Common myeloid progenitor, CD34-positive (primary cell): Measurements from ENCODE around the gene PSD4.

ENCODE experiments used
- CTCF ChIA-PET: fragments of 350-600 bp; sonication (Branson Sonifier 250); formaldehyde crosslinking; loops from one replicate; lab custom pipeline; 2021; ENCODE audit warnings: antibody characterized with exemption; lab: Charles Lee
- POLR2A ChIA-PET: fragments of 350-600 bp; sonication (Branson Sonifier 250); formaldehyde crosslinking; loops from one replicate; lab custom pipeline; 2021; ENCODE audit warnings: antibody characterized with exemption; lab: Charles Lee
- DNase-seq, 3 donors: peaks; one replicate each; pipeline versions ENCODE4 v3.0.0 to v3.0.0-alpha.2; 2013
- H3K27ac ChIP-seq, 2 experiments: 1 replicate in 1 of 2; 2 replicates in 1 of 2; pipeline ENCODE4 v1.7.0; 2013; ENCODE audit warnings: inconsistent platforms in 2 of 2, low read length in 2 of 2, mild to moderate bottlenecking in 2 of 2, low read depth in 1 of 2, moderate library complexity in 1 of 2; ENCODE audit not compliant: severe bottlenecking in 2 of 2, insufficient read depth in 1 of 2, poor library complexity in 1 of 2
- H3K27me3 ChIP-seq, 5 experiments: replicated peaks in 2 of 5; 1 replicate in 3 of 5; 2 replicates in 2 of 5; pipeline versions ENCODE4 v1.6.1 to v1.7.0; 2013; ENCODE audit warnings: low read length in 4 of 5, mild to moderate bottlenecking in 2 of 5, moderate library complexity in 2 of 5, inconsistent platforms in 1 of 5; ENCODE audit not compliant: insufficient read depth in 5 of 5, control insufficient read depth in 4 of 5
- H3K36me3 ChIP-seq, 4 experiments: 1 replicate in 2 of 4; 2 replicates in 2 of 4; pipeline versions ENCODE4 v1.6.1 to v1.7.0; 2013; ENCODE audit warnings: low read length in 3 of 4, control low read depth in 1 of 4, mild to moderate bottlenecking in 1 of 4; ENCODE audit not compliant: control insufficient read depth in 4 of 4, insufficient read depth in 4 of 4
- H3K4me1 ChIP-seq, 4 experiments: 1 replicate in 3 of 4; 2 replicates in 1 of 4; pipeline versions ENCODE4 v1.6.1 to v1.7.1; 2013; ENCODE audit warnings: low read length in 3 of 4, mild to moderate bottlenecking in 3 of 4, control low read depth in 1 of 4, inconsistent platforms in 1 of 4, moderate library complexity in 1 of 4; ENCODE audit not compliant: control insufficient read depth in 4 of 4, insufficient read depth in 4 of 4; ENCODE audit errors: control extremely low read depth in 1 of 4
- H3K4me3 ChIP-seq, 7 experiments: 1 replicate in 4 of 7; 2 replicates in 3 of 7; pipeline versions ENCODE4 v1.5.1 to v1.7.0; 2013; ENCODE audit warnings: mild to moderate bottlenecking in 7 of 7, low read length in 6 of 7, moderate library complexity in 6 of 7, inconsistent platforms in 2 of 7, low read depth in 2 of 7, control low read depth in 1 of 7; ENCODE audit not compliant: insufficient read depth in 4 of 7, control insufficient read depth in 1 of 7; ENCODE audit errors: extremely low read depth in 1 of 7
- H3K9me3 ChIP-seq, 5 experiments: 1 replicate in 4 of 5; 2 replicates in 1 of 5; pipeline versions ENCODE4 v1.6.1 to v1.7.1; 2013; ENCODE audit warnings: low read length in 4 of 5, mild to moderate bottlenecking in 2 of 5, inconsistent platforms in 1 of 5, low read depth in 1 of 5, moderate library complexity in 1 of 5; ENCODE audit not compliant: control insufficient read depth in 4 of 5, insufficient read depth in 2 of 5; ENCODE audit errors: control extremely low read depth in 1 of 5
- WGBS: methylation state at CpG from one replicate; pipeline ENCODE4 v1.1.5; 2013; ENCODE audit not compliant: insufficient coverage; 5-methylcytosine and 5-hydroxymethylcytosine counted together

Gene PSD4

DNA sequence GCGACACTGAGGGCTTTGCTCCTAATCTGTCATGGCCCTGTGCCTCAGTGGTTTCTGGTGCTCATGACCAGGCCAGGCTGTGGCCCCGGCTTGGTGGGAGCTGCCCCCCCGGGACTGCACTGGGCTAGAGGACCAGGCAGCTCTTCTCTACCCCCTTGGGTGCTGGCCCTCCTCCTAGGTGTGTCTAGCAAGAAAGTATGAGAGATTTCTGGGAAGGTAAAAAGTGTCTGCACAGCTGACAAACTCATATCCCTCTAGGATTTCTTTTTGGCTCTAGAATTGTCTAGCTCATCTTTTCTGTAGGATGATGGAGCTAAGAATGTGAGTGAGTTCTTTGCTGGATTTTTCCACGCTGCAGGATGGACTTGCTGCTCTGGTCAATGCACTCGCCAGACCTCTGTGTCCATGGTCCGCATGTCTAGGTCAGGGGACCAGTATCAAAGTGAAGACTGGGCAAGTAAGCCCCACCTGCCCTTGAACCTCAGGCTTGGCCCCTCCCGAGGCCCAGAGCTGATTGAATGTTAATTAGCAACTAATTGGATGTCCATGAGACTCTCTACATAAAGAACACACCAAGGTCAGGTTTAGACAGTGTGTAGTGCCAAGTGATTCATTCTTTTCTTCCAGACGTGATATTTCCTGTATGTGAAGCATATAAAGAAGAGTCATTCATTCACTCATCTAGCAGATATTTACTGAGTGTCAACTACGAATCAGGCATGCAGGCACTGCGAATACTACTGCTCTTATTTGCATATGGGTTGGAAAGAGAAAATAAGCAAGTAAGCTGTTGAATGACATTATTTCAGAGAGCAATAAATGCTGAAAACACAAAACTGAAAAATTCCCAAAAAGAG is 15.6 kb upstream of the PSD4 start:
- POLR2A ChIA-PET = interaction anchor here (1.0 kb wide), 1 partner anchor 16 kb away, joined by 3 read pairs; no protein-coding TSS in a partner anchor
- H3K4me1 ChIP-seq = peaks cover 6 to 14% (median 9%) of the 10 kb centered on the region in 4 experiments
- H3K36me3 ChIP-seq = no peaks in the 10 kb centered on the region

DNA sequence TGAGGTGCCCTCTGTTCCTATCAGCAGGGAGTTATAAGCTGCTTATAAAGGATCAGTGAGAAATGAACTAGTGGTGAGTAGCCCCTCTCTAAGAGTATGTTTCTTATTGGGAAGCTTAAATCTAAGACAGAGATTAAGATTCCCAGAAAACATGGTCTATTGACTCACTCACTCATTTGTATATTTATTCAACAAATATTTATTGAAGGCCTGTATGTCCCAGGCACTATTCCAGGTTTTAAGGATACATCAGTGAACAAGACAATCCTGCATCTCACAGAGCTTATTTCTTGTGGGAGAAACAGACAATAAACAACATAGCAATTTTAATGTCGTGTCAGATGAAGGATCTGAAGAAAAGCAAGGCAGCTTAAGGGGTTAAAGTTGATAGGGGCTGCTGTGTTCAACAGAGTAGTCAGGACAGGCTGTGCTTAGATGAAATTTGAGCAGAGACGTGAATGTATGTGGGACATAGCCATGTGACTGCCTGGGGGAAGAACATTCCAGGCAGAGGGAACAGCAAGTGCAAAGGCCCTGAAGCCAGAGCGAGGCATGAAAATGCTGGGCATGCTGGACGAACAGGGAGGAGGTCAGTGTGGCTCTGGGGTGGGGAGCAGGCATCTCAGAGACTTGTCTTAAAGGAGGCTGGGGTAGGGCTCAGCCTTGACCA is 14.8 kb upstream of the PSD4 start:
- no peaks in the 10 kb centered on the region for H3K9me3 ChIP-seq
- DNase-seq = no peak
- H3K4me1 ChIP-seq = peaks cover 6 to 14% (median 9%) of the 10 kb centered on the region in 4 experiments
- WGBS = 100% methylated on average over 3 of the region's 4 CpGs
- H3K27me3 ChIP-seq = no peaks in the 10 kb centered on the region
- CTCF ChIA-PET = interaction anchor here (0.8 to 5.2 kb wide), 8 partner anchors 10 to 45 kb away, joined by 3 to 40 read pairs (median 4); no protein-coding TSS in a partner anchor
- H3K27ac ChIP-seq = no peak overlapping the region
- H3K36me3 ChIP-seq = no peaks in the 10 kb centered on the region
- H3K4me3 ChIP-seq = no peak overlapping the region
- POLR2A ChIA-PET = interaction anchor here (0.5 to 1.0 kb wide), 2 partner anchors 15 to 1189 kb away, joined by 3 read pairs; no protein-coding TSS in a partner anchor

More for the DNA sequence above, 15.6 kb upstream of the PSD4 start:
- peak in 1 of 3 donors; percentile 11 for DNase-seq
- Histone ChIP-seq H3K27ac (no peak overlapping the region), H3K27me3 (no peaks in the 10 kb centered on the region), H3K9me3 (no peaks in the 10 kb centered on the region), H3K4me3 (peak overlapping the region in 6 of 7 experiments; percentile 65 to 74 (median 70))
- CTCF ChIA-PET = interaction anchor here (0.6 to 5.2 kb wide), 11 partner anchors 9 to 78 kb away, joined by 3 to 40 read pairs (median 4); no protein-coding TSS in a partner anchor
- WGBS = 86% methylated on average over 7 of the region's 10 CpGs

DNA sequence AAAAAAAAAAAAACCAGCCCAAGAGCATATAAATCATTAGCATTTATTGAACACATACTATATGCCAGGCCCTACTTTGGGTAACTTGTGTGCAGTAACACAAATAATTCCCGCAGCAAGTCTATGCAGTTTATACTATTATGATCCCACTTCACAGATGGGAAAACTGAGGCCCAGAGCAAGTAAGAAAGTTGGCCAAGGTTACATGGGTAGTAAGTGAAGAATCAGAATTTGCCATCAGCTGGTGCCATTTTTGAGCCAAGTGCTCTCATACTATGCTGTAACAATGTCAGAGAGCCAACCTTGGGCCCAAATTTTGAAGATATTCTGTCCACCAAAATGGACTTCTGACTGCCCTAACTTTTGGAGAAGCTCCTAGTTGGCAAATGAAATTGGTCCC is 13.5 kb upstream of the PSD4 start:
- Histone ChIP-seq H3K36me3 (no peaks in the 10 kb centered on the region), H3K27me3 (no peaks in the 10 kb centered on the region), H3K27ac (no peak overlapping the region), H3K4me3 (no peak overlapping the region), H3K9me3 (no peaks in the 10 kb centered on the region), H3K4me1 (peaks cover 6 to 14% (median 9%) of the 10 kb centered on the region in 4 experiments)
- no peak for DNase-seq
- POLR2A ChIA-PET = no interaction called here
- CTCF ChIA-PET = interaction anchor here (1.8 kb wide), 1 partner anchor 39 kb away, joined by 4 read pairs; no protein-coding TSS in a partner anchor
- WGBS = 100% methylated on average over 1 of the region's 1 CpG

DNA sequence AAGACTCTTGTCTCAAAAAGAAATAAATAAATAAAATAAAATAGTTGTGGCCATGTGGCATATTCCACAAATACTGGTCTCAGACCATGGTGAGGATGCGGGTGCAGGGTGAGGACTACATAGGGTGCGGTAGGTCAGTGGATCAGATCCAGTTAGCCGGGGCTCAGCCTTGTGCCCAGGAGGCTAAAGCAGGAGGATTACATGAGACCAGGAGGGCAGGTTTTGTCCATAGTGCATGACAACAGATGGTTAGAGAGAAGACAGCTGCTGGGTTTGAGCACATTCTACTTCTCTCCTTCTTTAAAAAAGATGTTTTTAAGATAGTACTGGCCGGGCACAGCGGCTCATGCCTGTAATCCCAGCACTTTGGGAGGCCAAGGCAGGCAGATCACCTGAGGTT is 12.8 kb upstream of the PSD4 start:
- no peak for DNase-seq
- ChIA-PET CTCF (interaction anchor here (0.8 kb wide), 1 partner anchor 38 kb away, joined by 4 read pairs; no protein-coding TSS in a partner anchor), POLR2A (no interaction called here)
- 100% methylated on average over 3 of the region's 5 CpGs for WGBS
- no peaks in the 10 kb centered on the region for H3K36me3 ChIP-seq
- no peak overlapping the region for H3K4me3 ChIP-seq
- H3K27ac ChIP-seq = no peak overlapping the region
- no peaks in the 10 kb centered on the region for H3K27me3 ChIP-seq
- H3K9me3 ChIP-seq = no peaks in the 10 kb centered on the region
- H3K4me1 ChIP-seq = peaks cover 6 to 14% (median 9%) of the 10 kb centered on the region in 4 experiments

DNA sequence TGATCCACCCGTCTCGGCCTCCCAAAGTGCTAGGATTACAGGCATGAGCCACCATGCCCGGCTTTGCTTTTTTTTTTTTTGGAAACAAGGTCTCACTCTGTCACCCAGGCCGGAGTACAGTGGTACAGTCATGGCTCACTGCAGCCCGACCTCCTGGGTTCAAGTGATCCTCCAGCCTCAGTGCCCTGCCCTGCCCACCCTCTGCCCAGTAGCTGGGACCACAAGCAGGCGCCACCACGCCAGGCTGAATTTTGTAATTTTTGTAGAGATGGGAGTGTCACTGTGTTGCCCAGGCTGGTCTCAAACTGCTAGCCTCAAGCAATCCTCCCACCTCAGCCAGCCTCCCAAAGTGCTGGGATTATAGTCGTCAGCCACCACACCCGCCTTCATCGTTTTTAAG is 11.6 kb upstream of the PSD4 start:
- H3K9me3 ChIP-seq = no peaks in the 10 kb centered on the region
- H3K27me3 ChIP-seq = no peaks in the 10 kb centered on the region
- H3K4me3 ChIP-seq = no peak overlapping the region
- no peak for DNase-seq
- no peaks in the 10 kb centered on the region for H3K36me3 ChIP-seq
- H3K27ac ChIP-seq = no peak overlapping the region
- peaks cover 0 to 13% (median 6%) of the 10 kb centered on the region in 4 experiments for H3K4me1 ChIP-seq
- POLR2A ChIA-PET = no interaction called here
- 100% methylated on average over 4 of the region's 10 CpGs for whole genome bisulfite sequencing
- CTCF ChIA-PET = interaction anchor here (0.8 to 1.4 kb wide), 5 partner anchors 9 to 36 kb away, joined by 3 to 6 read pairs (median 3); no protein-coding TSS in a partner anchor

DNA sequence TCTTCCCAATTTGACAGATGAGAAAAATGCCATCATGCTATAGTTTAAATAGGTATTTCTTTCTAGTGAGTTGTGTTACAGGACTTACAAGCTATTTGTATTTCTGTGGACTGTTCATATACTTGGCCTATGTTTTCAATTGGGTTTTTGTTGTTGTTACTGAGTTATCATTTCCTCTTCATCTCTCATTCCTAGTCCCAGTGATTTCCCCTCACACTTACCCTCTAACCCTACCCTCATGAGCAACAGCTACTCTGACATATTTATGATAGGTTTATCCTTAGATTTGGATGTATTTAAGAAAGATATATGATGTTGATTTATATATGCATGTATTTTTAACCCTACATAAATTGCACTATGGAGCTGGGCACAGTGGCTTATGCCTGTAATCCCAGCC is 10.9 kb upstream of the PSD4 start:
- H3K4me3 ChIP-seq = no peak overlapping the region
- H3K4me1 ChIP-seq = peaks cover 0 to 12% (median 2%) of the 10 kb centered on the region in 4 experiments
- H3K9me3 ChIP-seq = no peaks in the 10 kb centered on the region
- H3K36me3 ChIP-seq = no peaks in the 10 kb centered on the region
- H3K27ac ChIP-seq = no peak overlapping the region
- POLR2A ChIA-PET = no interaction called here
- no peak for DNase-seq
- CTCF ChIA-PET = interaction anchor here (0.8 to 4.1 kb wide), 10 partner anchors 8 to 208 kb away, joined by 3 to 16 read pairs (median 4); no protein-coding TSS in a partner anchor
- no peaks in the 10 kb centered on the region for H3K27me3 ChIP-seq
